GM12873 (cell line): ENCODE measurements around the gene GPR34.

ENCODE experiments used
- TF ChIP-seq, protein P1 (sequence below): IDR thresholded peaks from 2 replicates; pipeline ENCODE4 v1.5.1; 2012; ENCODE audit warnings: low read depth, mild to moderate bottlenecking, moderate library complexity, low read length, control low read depth; ENCODE audit not compliant: insufficient read depth; ENCODE audit errors: missing control alignments

GPR34 gene

DNA sequence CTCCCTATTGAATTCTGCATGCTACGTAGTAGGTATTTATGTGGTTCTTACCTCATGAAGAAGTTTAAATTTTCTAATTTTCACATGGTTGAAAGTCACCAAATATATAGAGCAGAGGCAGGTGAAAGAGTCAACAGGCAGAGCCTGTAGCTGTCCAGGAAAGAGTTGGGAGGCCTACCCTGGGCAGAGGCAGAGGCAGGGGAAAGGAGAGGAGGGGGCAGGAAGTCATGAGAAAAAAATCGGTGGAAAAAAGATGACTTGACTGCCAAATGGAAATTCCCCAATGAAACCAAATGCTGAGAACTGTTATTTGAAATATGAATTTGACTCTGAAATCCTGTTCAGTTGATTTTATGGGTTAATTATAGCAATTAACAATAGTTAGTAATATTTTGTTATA, 23.1 kb upstream of the GPR34 start:
- TF ChIP-seq, protein P1, sequence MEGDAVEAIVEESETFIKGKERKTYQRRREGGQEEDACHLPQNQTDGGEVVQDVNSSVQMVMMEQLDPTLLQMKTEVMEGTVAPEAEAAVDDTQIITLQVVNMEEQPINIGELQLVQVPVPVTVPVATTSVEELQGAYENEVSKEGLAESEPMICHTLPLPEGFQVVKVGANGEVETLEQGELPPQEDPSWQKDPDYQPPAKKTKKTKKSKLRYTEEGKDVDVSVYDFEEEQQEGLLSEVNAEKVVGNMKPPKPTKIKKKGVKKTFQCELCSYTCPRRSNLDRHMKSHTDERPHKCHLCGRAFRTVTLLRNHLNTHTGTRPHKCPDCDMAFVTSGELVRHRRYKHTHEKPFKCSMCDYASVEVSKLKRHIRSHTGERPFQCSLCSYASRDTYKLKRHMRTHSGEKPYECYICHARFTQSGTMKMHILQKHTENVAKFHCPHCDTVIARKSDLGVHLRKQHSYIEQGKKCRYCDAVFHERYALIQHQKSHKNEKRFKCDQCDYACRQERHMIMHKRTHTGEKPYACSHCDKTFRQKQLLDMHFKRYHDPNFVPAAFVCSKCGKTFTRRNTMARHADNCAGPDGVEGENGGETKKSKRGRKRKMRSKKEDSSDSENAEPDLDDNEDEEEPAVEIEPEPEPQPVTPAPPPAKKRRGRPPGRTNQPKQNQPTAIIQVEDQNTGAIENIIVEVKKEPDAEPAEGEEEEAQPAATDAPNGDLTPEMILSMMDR: no peak

DNA sequence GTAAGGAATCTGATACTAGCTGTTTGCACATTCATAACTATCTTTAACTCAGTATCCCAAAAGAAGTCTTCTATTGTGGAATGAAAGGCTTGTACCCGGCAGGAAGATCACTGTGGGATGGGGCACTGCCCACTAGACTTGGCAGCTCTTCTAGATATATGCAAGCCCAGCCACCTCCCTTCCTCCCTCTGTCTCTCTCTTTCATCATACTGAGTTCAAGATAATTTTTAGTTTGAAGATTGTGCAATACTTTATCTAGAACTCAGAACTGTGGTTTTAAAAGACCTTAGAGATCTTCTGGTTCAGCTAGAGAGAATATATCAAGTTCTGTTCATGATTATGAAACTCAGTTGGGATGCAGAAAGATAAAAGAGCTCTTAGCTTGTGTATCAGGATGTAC, 22.5 kb upstream of the GPR34 start:
- TF ChIP-seq, protein P1: no peak

DNA sequence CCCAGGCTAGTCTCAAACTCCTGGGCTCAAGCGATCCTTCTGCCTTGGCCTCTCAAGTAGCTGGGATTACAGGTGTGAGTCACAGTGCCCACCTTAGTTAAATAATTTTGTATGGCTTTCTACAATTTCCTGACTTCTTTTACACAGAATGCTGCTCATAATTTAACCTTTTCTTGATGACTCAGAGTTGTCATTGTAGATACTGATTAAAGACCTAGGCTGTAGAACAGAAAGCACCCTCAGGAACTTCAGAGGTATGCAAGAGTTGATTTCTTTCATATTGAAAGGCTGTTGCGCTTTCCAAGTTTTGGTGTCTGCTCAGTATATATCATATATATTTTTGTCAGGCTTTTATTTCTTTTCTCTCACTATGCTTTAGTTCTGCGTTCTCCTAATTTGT, 21.1 kb upstream of the GPR34 start:
- TF ChIP-seq, protein P1: no peak

DNA sequence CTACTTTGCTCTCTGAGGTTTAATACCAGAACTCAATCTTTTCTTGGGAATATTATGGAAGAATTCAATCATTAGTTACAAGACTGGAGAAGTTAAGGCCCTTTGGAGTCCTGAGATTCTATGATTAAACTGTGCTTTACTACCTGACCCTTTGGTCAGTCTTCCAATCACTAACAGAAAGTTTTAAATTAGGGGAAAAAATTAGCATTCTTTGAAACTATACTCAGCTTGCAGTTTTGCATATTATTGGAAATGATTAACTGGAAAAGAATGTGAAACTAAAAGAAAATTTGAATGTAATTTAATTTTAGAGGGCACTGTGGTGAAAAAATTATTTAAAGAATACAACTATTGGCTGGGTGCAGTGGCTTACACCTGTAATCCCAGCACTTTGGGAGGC, 18.7 kb upstream of the GPR34 start:
- TF ChIP-seq, protein P1: no peak

DNA sequence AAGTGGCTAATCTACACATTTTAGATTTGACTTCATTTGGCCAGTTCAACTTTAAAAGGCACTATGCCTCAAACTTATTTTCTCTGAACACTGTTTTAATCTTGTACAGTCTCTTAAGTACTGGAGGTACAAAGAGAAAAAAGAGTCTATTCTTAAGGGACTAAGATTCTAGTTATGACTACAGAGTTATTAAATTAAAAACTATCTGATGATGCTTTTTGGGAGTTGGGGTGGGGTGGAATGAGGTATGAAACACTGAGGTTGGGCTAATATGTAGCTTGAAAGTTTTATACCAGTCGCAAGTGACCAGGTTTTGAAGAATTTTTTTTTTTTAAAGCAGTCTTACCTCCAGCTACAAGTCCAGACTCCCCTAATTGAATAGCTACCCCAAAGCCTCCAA, 17.7 kb upstream of the GPR34 start:
- TF ChIP-seq, protein P1: no peak

DNA sequence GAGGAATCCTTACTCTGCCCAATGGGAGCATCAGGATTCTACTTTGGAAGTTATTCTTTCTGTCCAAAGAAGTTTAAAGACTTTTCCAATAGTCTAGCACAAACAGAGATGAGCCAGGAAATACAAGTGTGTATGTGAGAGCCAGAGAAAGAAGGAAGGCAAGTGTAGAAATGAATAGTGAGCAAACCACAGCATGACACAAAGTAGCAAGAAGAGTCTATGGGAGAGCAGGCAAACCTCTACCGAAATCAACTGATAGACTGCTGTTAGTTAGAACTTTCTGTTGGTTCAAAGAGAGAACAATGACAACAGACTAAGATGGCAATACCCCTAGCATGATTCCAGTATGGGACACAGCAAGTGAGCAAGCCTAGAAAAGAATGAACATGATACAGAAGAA, 16.1 kb upstream of the GPR34 start:
- TF ChIP-seq, protein P1: no peak

DNA sequence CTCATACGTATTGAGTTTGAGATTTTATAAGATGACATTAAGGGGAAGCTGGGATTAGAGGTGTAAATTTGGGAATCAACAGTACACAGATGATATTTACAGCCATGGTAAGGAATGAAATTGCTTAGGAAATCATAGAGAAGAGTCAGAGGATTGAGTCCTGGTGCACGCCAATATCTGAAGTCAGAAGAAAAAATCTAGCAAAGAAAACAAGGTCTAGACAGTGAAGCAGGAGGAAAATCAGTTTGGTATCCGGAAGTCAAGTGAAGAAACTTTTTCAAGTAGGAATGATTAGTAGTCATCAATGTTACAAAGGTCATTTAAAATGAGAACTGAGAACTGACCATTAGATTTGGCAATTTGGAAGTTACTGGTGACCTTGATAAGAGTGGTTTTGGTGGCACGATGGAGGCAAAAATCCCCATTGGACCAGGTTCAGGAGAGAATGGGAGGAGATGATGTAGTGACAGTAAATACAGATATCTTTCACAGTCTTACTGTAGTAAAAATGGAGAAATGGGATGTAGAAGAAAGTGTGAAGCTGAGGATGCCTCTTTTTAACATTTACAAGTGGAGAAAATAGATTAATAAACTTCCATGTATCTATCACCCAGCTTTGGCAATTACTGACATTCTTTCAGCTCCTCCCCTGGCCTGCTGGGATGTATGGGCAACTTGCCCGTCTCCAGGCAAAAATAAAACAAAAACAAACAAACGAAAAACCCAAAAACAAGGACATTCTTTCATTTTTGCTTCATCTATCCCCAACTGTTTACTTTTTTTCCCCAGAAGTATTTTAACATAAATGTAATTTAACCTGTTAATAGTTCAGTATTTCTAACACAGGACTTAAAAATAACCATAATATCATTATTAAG, 11.4 kb upstream of the GPR34 start:
- TF ChIP-seq, protein P1: no peak
